Activated CD8-positive, alpha-beta memory T cell treated with anti-CD3 and anti-CD28 coated beads, Interleukin-2, amount 50 U/mL, for 4 hours (primary cell): ENCODE measurements around the gene DPH3.

ENCODE experiments used
- DNase-seq: peaks from one replicate; pipeline ENCODE4 v3.0.0-alpha.2; 2020

DPH3 gene

GRCh38 chr3:16253601-16254000 is 11.1 kb downstream of the DPH3 start:
- no peak for DNase-seq

- no peak for DNase-seq
These were observed 11.8 kb downstream of the DPH3 start for GRCh38 chr3:16252988-16253387.

GRCh38 chr3:16252243-16252978 is 12.3 kb downstream of the DPH3 start:
- DNase-seq, result no peak

- no peak for DNase-seq
These were observed 13.2 kb downstream of the DPH3 start for GRCh38 chr3:16251316-16252085.

GRCh38 chr3:16249886-16250285 is 14.9 kb downstream of the DPH3 start:
- no peak for DNase-seq

- no peak for DNase-seq
These were observed 15.4 kb downstream of the DPH3 start for GRCh38 chr3:16249336-16249735.

- DNase-seq, result no peak
These were observed 16.2 kb downstream of the DPH3 start for GRCh38 chr3:16248556-16248955.

- peak; percentile 76 for DNase-seq
These were observed 17.3 kb downstream of the DPH3 start for GRCh38 chr3:16247282-16248061.

- no peak for DNase-seq
These were observed 19.1 kb downstream of the DPH3 start for GRCh38 chr3:16245609-16246008.

- no peak for DNase-seq
These were observed 20.8 kb downstream of the DPH3 start for GRCh38 chr3:16243706-16244490.

- no peak for DNase-seq
These were observed 22.6 kb downstream of the DPH3 start for GRCh38 chr3:16242177-16242576.

- DNase-seq, result no peak
These were observed 23.5 kb downstream of the DPH3 start for GRCh38 chr3:16241225-16241624.

- DNase-seq, result no peak
These were observed 24.3 kb downstream of the DPH3 start for GRCh38 chr3:16240229-16241023.

GRCh38 chr3:16239780-16240179 is 25.0 kb downstream of the DPH3 start:
- DNase-seq, result no peak

GRCh38 chr3:16239086-16239770 is 25.5 kb downstream of the DPH3 start:
- no peak for DNase-seq

- DNase-seq, result no peak
These were observed 27.8 kb downstream of the DPH3 start for GRCh38 chr3:16236856-16237393.

- no peak for DNase-seq
These were observed 28.6 kb downstream of the DPH3 start for GRCh38 chr3:16236030-16236639.

- DNase-seq, result no peak
These were observed 30.5 kb downstream of the DPH3 start for GRCh38 chr3:16234281-16234680.

- no peak for DNase-seq
These were observed 30.9 kb downstream of the DPH3 start for GRCh38 chr3:16233806-16234205.

- DNase-seq, result no peak
These were observed 32.8 kb downstream of the DPH3 start for GRCh38 chr3:16231983-16232382.

- DNase-seq, result no peak
These were observed 35.1 kb downstream of the DPH3 start for GRCh38 chr3:16229681-16230080.
